Measurements from ENCODE around the gene AKAP17A.

DNA sequence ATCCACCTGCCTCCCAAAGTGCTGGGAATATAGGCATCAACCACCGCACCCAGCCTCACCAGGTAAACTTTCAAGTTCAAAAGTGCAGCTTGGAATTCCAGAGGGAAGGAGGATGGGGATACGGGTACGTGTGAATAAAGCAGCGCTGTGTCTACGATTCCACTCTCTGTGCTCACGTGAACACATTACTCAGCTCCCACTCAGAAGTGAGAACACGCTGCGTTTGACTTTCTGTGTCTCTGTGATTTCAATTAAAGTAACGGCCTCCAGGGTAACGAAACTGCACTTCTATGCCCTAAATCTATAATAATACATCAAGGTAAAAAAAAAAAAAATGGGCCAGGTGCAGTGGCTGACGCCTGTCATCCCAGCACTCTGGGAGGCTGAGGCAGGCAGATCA, 15.1 kb downstream of the AKAP17A start:
- TF ChIP-seq, protein P1, sequence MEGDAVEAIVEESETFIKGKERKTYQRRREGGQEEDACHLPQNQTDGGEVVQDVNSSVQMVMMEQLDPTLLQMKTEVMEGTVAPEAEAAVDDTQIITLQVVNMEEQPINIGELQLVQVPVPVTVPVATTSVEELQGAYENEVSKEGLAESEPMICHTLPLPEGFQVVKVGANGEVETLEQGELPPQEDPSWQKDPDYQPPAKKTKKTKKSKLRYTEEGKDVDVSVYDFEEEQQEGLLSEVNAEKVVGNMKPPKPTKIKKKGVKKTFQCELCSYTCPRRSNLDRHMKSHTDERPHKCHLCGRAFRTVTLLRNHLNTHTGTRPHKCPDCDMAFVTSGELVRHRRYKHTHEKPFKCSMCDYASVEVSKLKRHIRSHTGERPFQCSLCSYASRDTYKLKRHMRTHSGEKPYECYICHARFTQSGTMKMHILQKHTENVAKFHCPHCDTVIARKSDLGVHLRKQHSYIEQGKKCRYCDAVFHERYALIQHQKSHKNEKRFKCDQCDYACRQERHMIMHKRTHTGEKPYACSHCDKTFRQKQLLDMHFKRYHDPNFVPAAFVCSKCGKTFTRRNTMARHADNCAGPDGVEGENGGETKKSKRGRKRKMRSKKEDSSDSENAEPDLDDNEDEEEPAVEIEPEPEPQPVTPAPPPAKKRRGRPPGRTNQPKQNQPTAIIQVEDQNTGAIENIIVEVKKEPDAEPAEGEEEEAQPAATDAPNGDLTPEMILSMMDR (IDR thresholded peaks at IDR 0.05; ENCODE audit: low read length), result no peak
- TF ChIP-seq EZH2 (IDR thresholded peaks at IDR 0.05; ENCODE audit: borderline replicate concordance, low read length), result no peak
